COR-L47 (cell line): ENCODE data around the gene SDC1.
"Not testable (repeated sequence)": the region's sequence is repeated elsewhere in the genome, so short reads cannot be mapped to it uniquely, and the experiment has no call there.

Source experiments
- DNase-seq: peaks from one replicate; lab custom pipeline; 2025; lab: John Stamatoyannopoulos, UW

The SDC1 gene

DNA sequence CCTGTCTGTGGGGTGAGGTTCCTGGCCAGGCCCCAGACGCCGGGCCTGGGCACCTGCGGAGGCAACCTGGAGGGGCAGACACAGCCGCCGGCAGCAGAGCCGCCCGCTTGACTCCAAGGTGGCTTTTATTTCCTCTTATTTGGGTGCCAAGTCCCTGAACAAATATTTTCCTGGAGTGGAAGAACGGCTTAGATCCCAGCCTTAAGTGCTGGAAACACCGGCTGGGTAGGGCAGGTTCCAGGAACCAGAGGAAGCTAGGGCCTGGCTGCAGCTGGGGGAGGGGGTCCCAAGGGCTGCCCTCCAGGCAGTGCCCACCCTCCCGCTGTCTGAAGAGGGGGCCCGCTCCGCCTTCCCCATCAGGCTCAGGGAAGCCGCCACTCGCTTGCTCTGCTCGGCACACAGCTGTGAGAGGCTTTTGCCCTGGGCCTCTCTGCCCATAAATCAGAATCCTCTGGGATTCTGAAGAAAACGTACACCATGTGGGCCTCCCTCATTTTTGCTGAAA, 28.2 kb downstream of the SDC1 start:
- DNase-seq, result peak; percentile 24

DNA sequence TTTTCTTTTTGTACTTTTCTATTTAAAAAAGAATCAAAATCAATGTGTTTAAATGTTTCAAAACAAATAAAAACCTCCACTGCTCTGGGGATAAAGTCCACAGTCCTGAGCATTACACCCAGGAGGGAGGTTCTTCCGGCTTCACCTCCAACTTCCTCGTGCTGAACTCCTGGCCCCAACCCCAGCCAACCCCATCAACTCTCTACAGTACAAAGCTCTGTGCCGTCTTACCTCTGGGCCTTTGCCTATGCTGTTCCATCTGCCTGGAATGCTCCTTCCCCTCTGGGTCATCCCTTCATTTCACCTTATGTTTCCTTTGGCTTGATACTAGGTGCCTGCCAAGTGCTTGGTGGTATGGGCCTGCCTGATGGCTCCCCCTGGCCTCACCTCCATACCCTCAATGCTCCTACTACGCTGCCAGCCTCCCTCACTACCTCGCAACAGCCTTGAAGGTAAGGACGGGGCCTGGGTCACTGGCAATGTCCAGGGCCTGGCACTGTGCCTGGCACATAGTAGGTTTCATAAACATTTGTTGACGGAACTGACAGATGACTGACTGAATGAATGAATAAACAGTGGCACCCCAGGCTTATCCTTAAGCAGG, 28.8 kb downstream of the SDC1 start:
- DNase-seq, result no peak

DNA sequence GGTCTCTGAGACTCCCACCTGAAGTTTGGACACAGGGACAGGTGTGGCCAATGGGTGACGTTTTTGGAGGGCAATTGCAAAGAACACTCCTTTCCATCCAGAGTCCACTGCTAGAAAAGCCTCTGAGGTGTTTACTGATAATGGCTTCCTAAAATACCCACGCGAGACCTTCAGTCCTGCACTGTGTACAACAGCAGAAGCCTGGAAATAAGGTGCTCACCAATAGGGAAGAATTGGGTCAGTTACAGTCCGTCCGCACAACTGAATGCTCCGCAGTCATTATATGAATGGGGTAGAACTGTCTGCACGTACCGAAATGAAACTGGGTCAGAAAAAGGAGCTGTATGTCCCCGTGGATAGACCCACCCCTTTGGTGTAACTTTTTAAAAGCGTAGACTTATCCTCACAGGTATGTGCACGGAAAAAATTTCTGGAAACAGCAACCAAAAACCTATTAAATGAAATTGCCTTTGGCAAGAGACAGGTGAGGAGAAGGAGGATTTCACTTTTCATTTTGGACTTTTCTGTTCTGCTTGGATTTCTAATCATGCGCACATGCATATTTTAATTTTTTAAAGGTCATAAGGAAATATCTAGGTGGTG, 29.4 kb downstream of the SDC1 start:
- DNase-seq, result no peak

DNA sequence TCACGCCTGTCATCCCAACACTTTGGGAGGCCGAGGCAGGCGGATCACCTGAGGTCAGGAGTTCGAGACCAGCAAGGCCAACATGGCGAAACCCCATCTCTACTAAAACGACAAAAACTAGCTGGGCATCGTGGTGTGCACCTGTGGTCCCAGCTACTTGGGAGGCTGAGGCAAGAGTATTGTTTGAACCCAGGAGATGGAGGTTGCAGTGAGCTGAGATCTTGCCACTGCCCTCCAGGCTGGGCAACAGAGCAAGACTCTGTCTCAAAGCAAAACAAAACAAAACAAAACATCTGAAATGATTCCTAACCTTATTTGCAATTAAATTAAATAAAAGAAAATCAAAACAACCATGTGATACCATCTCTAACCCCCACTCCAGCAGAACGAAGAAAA, 29.9 kb downstream of the SDC1 start:
- not testable (repeated sequence) for DNase-seq

DNA sequence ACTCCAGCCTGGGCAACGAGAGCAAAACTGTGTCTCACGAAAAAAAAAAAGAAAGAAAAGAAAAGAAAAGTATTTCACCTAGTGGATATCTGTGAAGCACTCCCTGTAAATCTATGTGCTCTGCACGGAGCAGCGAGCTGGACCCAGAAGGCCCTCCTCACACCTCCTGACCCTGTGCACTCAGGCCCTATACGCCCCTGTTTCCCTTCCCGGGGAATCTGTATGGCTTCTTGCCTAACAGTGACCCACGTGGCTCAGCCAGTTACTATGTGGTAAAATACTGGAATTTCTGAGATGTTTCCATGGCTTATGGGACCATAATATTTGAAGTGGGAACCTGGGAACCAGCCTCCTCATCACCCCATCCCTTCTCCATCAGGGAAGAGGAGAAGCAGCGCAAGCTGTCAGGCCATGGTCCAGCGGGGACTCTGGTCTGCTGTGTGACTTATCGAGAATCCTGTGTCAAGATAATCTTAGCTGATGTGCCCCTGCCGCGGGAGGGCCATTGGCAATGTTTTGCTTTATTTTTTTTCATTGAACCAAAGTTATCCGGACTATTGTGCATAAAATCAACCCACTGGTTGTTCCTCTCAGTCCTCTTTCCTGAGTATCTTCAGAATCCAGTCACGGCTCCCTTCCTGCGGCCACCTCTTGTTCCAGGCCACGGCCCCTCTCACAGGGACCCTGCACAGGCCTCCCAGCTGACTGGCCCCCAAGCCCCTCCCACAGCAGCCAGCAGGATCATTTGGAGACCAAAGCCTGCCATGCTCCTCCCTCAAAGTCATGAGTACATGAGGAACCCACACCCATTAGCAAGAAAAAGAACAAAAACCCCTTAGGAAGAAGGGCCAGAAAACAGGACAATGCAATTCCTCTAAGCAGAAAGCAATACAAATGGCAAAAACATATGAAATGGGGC, 30.6 kb downstream of the SDC1 start:
- DNase-seq, result no peak

DNA sequence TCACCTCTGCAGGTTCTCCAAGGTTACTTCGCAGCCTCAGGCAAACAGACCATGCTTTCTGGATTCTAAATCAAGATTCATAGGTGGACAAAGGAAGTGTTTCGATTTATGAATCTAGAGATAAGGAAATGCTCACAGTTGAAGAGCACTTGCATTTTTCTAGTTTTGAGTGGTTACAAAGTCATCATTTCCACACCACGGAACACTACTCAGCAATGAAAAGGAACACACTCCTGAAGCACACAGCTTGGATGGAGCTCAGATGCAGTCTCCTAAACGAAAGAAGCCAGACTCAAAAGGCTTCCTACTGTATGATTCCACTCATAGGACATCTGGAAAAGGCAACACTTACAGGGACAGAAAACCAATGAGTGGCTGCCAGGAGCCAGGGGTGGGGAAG, 31.7 kb downstream of the SDC1 start:
- no peak for DNase-seq

DNA sequence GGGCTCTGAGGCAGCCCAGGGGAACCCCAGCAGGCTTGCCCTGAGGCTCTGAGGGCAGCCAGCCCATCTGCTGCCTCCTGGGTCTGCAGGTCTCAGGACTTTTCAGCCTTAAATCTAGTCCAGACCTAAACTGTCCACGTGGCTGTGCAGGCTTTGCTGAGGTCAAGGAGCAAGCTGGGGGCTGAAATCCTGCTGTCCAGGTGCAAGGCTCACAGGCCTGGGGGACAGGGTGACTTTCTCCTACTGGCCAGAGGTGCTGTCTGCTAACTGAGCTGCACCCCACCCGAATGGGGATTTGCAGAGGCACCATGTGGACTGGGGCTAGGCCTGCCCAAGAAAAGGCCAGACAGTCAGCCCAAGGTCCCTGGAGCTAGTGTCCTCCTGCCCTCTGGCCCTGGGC, 32.1 kb downstream of the SDC1 start:
- no peak for DNase-seq

DNA sequence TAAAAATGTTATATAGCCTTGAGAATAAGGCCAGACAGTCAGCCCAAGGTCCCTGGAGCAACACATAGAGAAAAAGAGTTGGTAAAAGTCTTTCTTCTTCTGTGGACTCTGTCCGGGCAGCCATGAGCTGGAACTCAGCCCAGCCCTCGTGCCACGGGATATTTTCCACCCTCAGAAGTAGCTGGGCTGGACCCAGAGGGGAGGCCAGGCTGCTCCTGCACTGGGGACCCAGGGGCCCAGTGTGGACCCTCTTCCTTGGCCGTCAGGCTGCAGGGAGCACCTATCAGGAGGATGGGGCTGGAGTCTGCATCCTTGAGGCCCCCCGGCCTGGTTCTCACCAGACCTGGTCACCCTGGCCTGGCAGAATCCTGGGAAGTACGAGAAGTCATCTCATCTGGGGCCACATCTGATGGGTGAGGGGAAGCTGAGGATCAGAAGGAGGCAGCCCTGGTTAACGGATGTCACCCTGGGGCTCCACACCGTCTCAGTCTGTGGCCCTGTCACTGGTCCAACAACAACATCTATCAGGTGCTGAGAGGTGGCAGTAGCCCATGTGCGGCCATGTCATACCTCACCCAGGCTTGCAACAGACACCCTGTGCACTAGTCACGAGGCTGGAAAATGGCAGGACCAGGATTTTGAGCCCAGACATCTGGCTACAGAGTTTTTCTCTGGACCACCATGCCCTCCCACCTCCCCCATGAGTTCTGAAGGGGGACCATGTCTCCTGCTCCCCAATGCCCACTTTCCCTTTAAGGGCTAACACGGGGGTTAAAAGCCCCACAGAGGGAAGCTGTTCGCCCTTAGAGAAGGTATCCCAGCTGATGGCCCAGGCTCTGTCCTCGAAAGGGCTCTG, 33.0 kb downstream of the SDC1 start:
- DNase-seq, result no peak

DNA sequence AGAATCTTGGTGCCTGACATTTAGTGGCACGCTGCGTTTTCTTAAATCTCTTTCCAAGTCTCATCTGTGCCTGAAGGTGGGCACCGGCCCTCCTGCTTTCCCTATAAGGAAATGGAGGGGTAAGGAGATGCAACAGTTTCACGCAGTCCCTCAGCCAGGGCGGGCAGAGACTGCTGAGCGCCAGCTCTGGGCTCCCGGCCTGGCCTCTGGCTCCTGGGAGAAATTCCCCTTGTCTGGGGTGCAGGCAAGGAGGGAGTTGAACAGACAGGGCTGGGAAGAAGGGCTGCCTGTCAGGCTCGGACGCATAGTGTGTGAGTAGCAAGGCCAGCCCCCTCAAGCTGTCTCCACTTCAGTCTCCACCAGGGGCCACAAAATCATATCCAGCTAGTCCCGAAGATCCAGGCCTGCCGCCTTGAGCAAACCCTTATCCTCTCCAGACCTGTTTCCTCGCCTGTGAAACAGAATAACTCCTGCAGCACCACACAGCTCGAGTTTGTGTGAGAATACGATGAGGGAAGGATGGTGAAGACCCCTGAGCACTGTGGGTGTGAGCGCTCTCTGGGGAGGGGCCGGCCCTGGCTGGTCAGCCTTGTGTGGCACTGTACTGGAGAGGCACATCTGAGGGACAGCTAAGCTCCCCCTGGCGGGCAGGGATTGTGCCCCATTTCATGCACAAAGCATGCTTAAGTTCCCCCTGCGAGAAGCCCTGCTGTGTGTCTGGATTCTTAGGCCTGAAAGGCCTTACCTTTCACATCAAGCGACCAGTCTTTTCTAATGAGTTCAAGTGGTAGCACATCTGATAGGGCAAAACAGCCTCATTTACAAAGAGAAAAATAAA, 33.8 kb downstream of the SDC1 start:
- no peak for DNase-seq

DNA sequence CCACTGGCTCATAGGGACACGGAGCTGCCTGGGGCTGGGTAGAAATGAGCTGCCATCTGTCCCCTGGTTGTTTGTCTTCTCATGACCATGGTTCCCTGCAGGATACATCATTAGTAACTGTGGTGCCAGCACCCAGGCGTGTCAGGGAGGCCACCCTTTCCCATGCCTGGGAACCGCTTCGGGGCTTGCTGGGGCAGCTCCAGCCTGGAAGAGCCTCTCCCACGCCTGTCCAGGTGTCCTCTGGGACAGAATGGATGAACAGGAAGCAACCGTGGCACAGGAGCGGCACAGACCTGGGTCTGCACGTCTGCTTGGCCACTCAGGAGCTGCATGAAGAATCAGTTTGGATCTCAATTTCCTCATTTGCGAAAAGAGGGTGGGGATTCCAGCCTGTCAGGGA, 34.8 kb downstream of the SDC1 start:
- no peak for DNase-seq

DNA sequence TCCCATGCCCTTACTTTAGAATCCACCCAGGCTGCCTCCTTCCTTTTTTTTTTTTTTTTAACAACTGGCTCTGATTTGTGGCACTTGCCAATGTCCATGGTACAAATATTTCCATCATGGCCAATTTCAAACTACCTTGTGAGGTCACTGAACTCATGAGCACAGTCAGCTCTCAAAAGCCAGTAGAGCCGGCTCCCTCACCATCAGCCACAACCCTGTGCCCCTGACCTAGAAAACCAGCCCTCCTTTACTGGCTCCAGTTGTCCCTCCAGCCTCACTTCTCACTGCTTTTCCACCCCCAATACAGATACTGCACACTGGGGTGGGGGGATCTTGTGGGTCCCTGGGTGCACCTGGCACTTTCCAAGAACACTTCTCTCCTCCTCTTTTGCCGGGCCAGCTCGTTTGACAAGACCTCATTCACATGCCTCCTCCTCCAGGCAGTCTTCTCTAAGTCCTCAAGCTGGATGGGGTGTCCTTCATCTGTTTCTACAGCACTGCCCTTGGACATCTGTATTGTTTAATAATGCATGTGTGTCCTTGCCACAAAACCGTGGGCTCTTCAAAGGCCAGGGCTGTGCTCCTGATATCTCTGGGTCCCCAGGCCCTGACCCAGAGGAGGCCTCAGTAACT, 35.5 kb downstream of the SDC1 start:
- no peak for DNase-seq

DNA sequence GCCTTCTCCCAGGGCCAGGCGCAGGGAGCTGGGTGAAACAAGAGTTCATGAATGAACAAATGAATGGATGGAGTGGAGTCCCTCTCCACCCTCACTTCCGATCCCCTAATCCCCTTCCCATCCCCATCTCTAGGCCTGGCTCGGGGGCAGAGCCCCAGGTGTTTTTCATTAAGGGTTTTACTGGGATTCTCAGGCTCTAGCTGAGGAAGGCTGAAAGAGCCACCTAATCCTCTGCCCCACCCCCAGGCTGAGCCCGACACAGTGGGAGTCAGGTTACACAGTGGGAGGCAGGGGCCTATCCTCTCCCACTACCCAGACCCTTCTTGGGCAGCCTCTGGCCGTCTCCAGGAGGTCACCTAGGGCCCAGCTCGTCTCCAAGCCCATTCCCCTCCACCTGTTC, 36.1 kb downstream of the SDC1 start:
- DNase-seq, result no peak

DNA sequence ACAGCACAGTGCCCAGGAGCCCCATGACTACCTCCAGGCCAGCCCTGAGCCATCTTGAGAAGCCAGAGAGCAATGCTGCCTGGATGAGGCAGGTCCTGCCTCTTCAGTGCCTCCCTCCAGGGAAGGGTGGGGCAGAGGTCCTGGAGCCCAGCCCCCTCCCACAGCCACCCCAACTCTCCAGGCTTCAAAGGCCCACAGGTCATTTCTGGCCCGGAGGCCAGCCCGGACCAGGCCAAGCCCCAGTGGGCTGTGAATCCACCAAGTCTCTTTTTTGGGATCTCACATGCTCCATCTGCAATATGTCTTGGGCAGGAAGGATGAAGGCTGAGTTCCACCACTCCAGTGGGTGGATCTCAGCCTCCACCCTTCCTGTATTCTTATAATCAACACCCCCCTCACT, 36.7 kb downstream of the SDC1 start:
- DNase-seq, result no peak

DNA sequence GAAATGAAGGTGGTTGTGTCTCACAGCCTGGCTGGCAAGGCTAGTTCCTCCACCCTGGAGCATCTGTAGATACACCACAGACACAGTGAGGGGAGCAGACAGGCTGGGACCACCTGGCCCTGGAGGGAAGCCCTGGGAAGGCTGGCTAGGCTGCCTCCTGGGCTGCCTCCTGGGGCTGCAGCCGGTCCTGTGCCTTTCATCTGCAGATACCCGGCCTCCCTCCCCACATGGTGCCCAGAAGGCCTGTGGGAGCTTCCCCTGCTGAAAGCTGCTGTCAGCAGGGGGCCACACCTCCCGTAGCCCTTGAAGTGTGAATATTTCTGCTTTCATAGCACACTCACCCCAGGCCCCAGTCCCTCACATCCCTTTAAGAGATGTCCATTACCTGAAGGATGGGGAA, 37.6 kb downstream of the SDC1 start:
- DNase-seq, result no peak

DNA sequence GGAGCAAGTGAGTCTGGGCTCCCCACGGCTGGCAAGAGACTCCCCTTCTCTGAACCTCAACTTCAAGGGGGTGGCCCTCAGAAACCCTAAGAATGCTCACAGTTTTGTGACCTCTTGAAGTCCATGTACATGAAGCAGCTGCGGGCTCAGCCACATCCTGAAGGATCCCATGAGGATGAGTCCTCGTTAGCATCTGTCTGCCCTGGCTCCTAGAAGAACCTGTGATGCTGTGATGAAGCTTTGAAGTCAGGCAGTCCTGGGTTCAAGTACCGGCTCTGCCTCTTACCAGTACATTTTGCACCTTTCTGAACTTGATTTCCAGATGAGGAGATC, 38.1 kb downstream of the SDC1 start:
- DNase-seq, result no peak

DNA sequence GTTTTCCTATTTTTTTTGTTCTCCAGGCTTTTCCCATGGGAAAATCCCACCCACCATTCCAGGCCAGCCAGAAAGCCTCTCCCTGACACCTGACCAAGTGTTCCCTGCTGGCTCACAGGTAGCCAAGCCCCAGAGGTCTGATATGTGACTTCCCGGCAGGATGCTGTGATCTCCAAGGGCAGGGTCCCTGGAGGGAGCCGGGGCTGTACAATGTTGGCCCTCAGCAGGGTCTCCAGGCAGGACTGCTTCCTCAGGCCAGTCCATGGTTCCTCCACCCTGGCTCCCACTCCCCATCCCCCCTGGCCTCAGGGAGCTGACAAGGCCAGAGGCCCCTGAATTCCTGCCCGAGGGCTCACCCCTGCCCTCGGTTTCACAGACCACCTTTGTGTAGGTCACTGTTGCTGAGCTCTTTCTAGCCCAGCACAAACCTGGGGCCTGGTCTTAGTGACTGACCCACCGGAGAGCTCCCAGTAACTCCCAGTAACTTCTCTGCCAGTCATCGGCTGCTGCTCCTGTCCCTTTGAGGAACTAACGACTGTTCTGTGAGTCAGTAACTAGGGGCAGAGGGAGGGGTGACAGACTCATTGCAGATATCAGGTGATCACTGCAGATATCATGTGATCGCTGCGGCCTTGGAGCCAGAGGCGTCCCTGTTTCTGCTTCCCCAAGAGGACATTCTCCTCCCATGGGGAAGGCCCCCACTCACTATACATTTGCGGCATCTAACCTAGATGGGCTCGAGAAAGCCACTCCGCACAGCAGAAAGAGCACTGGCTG, 38.7 kb downstream of the SDC1 start:
- no peak for DNase-seq

DNA sequence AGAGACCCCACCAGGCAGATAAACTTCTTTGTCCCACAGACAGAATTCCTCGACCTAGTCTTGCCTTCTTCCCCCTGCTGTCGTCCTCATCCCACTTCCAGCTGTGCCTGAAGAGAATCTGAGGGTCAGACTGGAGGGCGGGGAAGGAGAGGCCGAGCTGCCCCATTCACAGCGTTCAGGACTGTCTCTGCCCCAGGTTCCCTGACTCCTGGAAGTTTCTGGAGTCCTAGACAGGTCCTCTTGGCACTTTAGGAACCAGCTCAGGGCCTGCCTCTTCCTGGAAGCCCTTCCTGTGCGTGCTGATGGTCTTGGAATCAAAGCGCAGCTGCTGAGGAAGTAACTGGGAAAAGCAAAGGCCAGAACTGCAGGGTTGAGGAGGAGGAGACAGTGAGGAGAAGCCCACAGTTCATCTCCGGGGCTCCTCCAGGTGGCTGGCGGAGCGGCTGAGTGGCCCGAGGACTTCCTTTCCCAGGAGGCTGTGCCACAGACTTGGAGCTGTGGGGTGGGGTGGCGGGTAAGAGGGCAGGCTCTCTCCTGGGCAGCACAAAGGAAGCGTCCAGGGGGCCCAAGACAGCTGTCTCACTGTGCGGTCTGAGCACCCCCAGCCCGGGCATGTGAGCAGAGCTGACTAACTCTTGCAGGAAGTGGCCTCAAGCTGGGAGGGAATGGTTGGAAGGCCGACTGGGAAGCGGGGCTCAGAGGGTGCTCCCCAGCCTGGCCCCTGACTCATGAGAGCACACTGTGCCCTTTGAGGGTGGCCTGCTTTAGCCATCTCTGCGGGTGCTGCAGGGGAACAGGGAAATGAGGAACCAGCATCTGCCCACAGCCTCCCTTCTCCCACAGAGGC, 39.5 kb downstream of the SDC1 start:
- peak; percentile 15 for DNase-seq

DNA sequence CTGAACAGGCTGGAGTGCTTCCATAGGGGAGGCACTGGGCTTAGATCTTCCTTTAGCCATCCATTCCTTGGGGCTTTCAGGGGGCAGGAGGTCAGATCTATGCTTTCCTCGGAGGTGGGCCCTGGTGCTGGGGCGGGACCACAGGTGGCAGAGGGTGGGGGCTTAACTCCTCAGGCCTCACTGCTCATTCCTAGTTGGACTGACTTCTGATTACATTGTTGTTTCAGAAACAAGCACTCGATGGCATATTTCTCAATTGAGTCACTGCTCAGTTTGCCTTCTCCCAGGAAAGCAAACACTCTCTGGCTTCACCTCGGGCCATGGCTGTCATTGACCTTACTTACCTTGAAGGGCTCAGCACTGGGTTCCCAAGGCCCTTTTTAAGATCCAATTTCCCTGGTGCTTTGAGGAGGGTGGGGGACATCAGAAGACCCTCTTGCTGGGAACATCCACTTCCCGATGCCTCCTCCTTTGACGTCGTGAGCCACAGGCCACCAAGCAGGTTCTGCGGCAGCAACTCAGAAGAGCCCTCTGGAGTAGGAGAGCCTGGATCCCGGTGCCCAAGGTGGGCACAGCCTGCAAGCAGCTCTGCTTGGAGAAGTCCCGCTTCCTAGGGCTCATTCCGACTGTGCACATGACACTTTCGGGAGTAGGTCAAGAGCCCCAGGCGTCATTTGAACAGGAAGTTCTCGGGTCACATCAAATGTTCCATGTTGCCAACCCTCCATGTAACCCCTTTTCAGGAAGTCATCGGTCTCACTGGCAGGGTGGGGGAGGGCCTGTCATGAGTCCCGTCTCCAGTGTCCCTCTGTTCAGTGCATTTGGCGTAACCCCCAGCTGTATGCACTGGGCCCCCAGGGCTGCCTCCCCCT, 40.6 kb downstream of the SDC1 start:
- DNase-seq, result no peak
